Neural crest cell (in vitro differentiated cells): ENCODE results near the gene USP30. TPM values are rescaled to one million over a fixed set of nuclear protein-coding genes. Genes with fewer than 3 reads are reported as not detected.

Experiments
- DNase-seq: peaks from one replicate; pipeline ENCODE4 v3.0.0; 2021; ENCODE audit warnings: low read depth, mixed read lengths, low spot score
- H3K27ac Mint-ChIP-seq: one replicate; pipeline ENCODE4 v1.8.0; 2021; ENCODE audit warnings: mild to moderate bottlenecking, mixed read lengths; ENCODE audit not compliant: unreplicated experiment
- H3K27me3 Mint-ChIP-seq: 2 replicates; pipeline ENCODE4 v1.8.0; 2021; ENCODE audit warnings: low read depth, mild to moderate bottlenecking, mixed read lengths
- H3K36me3 Mint-ChIP-seq: 2 replicates; pipeline ENCODE4 v1.8.0; 2021; ENCODE audit warnings: low read depth, mild to moderate bottlenecking, mixed read lengths
- H3K4me1 Mint-ChIP-seq: 2 replicates; pipeline ENCODE4 v1.8.0; 2021; ENCODE audit warnings: mixed read lengths
- H3K4me3 Mint-ChIP-seq: one replicate; pipeline ENCODE4 v1.8.0; 2021; ENCODE audit warnings: mild to moderate bottlenecking, mixed read lengths
- H3K9me3 Mint-ChIP-seq: 2 replicates; pipeline ENCODE4 v1.8.0; 2021; ENCODE audit warnings: mixed read lengths
- CTCF ChIP-seq: fragments of 200-600 bp; sonication (generic); conservative IDR thresholded peaks from 2 replicates; pipeline ENCODE4 v1.5.0; 2021; ENCODE audit warnings: antibody characterized with exemption, mild to moderate bottlenecking
- total RNA-seq: library from RNA; stranded (reverse); gene quantifications from 2 replicates; pipeline ENCODE4 v1.2.1, GENCODE V29; 2021

Gene USP30
- total RNA-seq, 1 donor from 2014 or later: 20.9 TPM

- Mint-ChIP-seq H3K36me3 (no peaks in the 10 kb centered on the region), H3K4me1 (peaks cover 18% of the 10 kb centered on the region), H3K9me3 (no peaks in the 10 kb centered on the region), H3K27ac (no peak overlapping the region), H3K27me3 (peaks cover 4% of the 10 kb centered on the region), H3K4me3 (no peak overlapping the region)
- TF ChIP-seq CTCF: no peak
- no peak for DNase-seq
Observed at GRCh38 chr12:109056891-109057290, 4.5 kb downstream of the USP30 start.

- Mint-ChIP-seq H3K36me3 (no peaks in the 10 kb centered on the region), H3K4me3 (no peak overlapping the region), H3K9me3 (no peaks in the 10 kb centered on the region), H3K27ac (no peak overlapping the region), H3K4me1 (peaks cover 13% of the 10 kb centered on the region), H3K27me3 (no peaks in the 10 kb centered on the region)
- no peak for DNase-seq
- no peak for TF ChIP-seq CTCF
Observed at GRCh38 chr12:109057376-109057775, 5.0 kb downstream of the USP30 start.

GRCh38 chr12:109058773-109059172 is 6.4 kb downstream of the USP30 start:
- no peaks in the 10 kb centered on the region for H3K27me3 Mint-ChIP-seq
- H3K4me1 Mint-ChIP-seq: peaks cover 3% of the 10 kb centered on the region
- H3K36me3 Mint-ChIP-seq: peaks cover 4% of the 10 kb centered on the region
- H3K4me3 Mint-ChIP-seq: no peak overlapping the region
- peaks cover 2% of the 10 kb centered on the region for H3K9me3 Mint-ChIP-seq
- H3K27ac Mint-ChIP-seq: no peak overlapping the region
- no peak for TF ChIP-seq CTCF
- DNase-seq: no peak

GRCh38 chr12:109064143-109064542 is 11.8 kb downstream of the USP30 start:
- Mint-ChIP-seq H3K9me3 (peaks cover 2% of the 10 kb centered on the region), H3K36me3 (peaks cover 4% of the 10 kb centered on the region), H3K27me3 (no peaks in the 10 kb centered on the region), H3K27ac (no peak overlapping the region), H3K4me3 (no peak overlapping the region), H3K4me1 (no peaks in the 10 kb centered on the region)
- no peak for TF ChIP-seq CTCF
- no peak for DNase-seq

GRCh38 chr12:109065154-109065852 is 12.9 kb downstream of the USP30 start:
- no peak overlapping the region for H3K4me3 Mint-ChIP-seq
- H3K4me1 Mint-ChIP-seq: no peaks in the 10 kb centered on the region
- no peak for TF ChIP-seq CTCF
- peaks cover 4% of the 10 kb centered on the region for H3K36me3 Mint-ChIP-seq
- peaks cover 2% of the 10 kb centered on the region for H3K9me3 Mint-ChIP-seq
- DNase-seq: no peak
- no peaks in the 10 kb centered on the region for H3K27me3 Mint-ChIP-seq
- no peak overlapping the region for H3K27ac Mint-ChIP-seq
